IMR-90 (cell line): Measurements from ENCODE around the gene CHRM1. TPM values are rescaled to one million over a fixed set of nuclear protein-coding genes. Genes with fewer than 3 reads are reported as not detected.

Experiments used
- ATAC-seq: fragments of 200-7000 bp; cut with Tn5 transposase; 2 replicates; pipeline ENCODE4 v1.9.1; 2020; ENCODE audit warnings: low read depth, mild to moderate bottlenecking, moderate library complexity
- BruUV-seq: library from RNA; stranded (reverse); fragments of 400-500 nt; replicated peaks from 2 replicates; lab custom pipeline; 2021; lab: Mats Ljungman, UMichigan
- CTCF ChIA-PET: fragments of 300-600 bp; formaldehyde crosslinking; extraction: SDS; loops from one replicate; lab custom pipeline; 2021; ENCODE audit warnings: antibody characterized with exemption; lab: Yijun Ruan, JAX
- POLR2A ChIA-PET: fragments of 300-600 bp; sonication (Branson Sonifier 250); formaldehyde crosslinking; loops from one replicate; lab custom pipeline; 2022; ENCODE audit warnings: antibody characterized with exemption; ENCODE audit not compliant: unreplicated experiment; lab: Charles Lee
- DNase-seq: peaks from one replicate; pipeline ENCODE4 v3.0.0; 2013
- H2AFZ ChIP-seq: replicated peaks from 2 replicates; pipeline ENCODE3; 2013; ENCODE audit warnings: low read length, mild to moderate bottlenecking; ENCODE audit not compliant: poor library complexity
- H2AK5ac ChIP-seq: 2 replicates; pipeline ENCODE4 v1.6.1; 2013; ENCODE audit warnings: low read depth, low read length, inconsistent platforms
- H2AK9ac ChIP-seq: replicated peaks from 2 replicates; pipeline ENCODE3; 2013; ENCODE audit warnings: mild to moderate bottlenecking, low read depth, low read length, moderate library complexity; ENCODE audit not compliant: poor library complexity
- H2BK120ac ChIP-seq: 2 replicates; pipeline ENCODE4 v1.6.1; 2013; ENCODE audit warnings: low read depth, low read length, inconsistent platforms
- H2BK15ac ChIP-seq: 3 replicates; pipeline ENCODE4 v1.6.1; 2013; ENCODE audit warnings: low read depth, low read length, inconsistent platforms
- H2BK20ac ChIP-seq: 2 replicates; pipeline ENCODE4 v1.6.1; 2013; ENCODE audit warnings: low read depth, mild to moderate bottlenecking, inconsistent platforms, low read length, moderate library complexity
- H2BK5ac ChIP-seq: 2 replicates; pipeline ENCODE4 v1.6.1; 2013; ENCODE audit warnings: mild to moderate bottlenecking, low read depth, low read length, inconsistent platforms; ENCODE audit not compliant: poor library complexity, severe bottlenecking
- H3K14ac ChIP-seq: replicated peaks from 2 replicates; pipeline ENCODE4 v1.6.1; 2013; ENCODE audit warnings: low read depth, low read length, inconsistent platforms
- H3K18ac ChIP-seq: 2 replicates; pipeline ENCODE4 v1.6.1; 2013; ENCODE audit warnings: low read depth, low read length, control low read depth
- H3K23ac ChIP-seq: 2 replicates; pipeline ENCODE4 v1.6.1; 2013; ENCODE audit warnings: low read depth, low read length, inconsistent platforms
- H3K27ac ChIP-seq: 2 replicates; pipeline ENCODE4 v1.5.1; 2013; ENCODE audit warnings: mild to moderate bottlenecking, control low read depth, low read length; ENCODE audit not compliant: insufficient read depth
- H3K27me3 ChIP-seq: 2 replicates; pipeline ENCODE4 v1.6.1; 2013; ENCODE audit warnings: low read length; ENCODE audit not compliant: control insufficient read depth, insufficient read depth
- H3K36me3 ChIP-seq: 2 replicates; pipeline ENCODE4 v1.6.1; 2013; ENCODE audit warnings: low read length, mixed read lengths; ENCODE audit not compliant: control insufficient read depth, insufficient read depth
- H3K4ac ChIP-seq: 2 replicates; pipeline ENCODE4 v1.6.1; 2013; ENCODE audit warnings: low read depth, low read length, inconsistent platforms
- H3K4me1 ChIP-seq: 2 replicates; pipeline ENCODE4 v1.6.1; 2013; ENCODE audit warnings: low read length, mixed read lengths; ENCODE audit not compliant: control insufficient read depth, insufficient read depth
- H3K4me2 ChIP-seq: 2 replicates; pipeline ENCODE4 v1.6.1; 2013; ENCODE audit warnings: low read depth, mild to moderate bottlenecking, control low read depth, low read length, moderate library complexity
- H3K4me3 ChIP-seq: 2 replicates; pipeline ENCODE4 v1.5.1; 2013; ENCODE audit warnings: low read depth, mild to moderate bottlenecking, control low read depth, low read length, moderate library complexity; ENCODE audit not compliant: insufficient read depth
- H3K56ac ChIP-seq: 2 replicates; pipeline ENCODE4 v1.6.1; 2013; ENCODE audit warnings: low read length, inconsistent platforms; ENCODE audit not compliant: insufficient read depth; ENCODE audit errors: extremely low read depth
- H3K79me1 ChIP-seq, 2 experiments: 2 replicates each; pipeline ENCODE4 v1.6.1; 2013; ENCODE audit warnings: low read length in 2 of 2, inconsistent platforms in 1 of 2, low read depth in 1 of 2
- H3K9ac ChIP-seq: 2 replicates; pipeline ENCODE4 v1.6.1; 2013; ENCODE audit warnings: low read depth, low read length, control low read depth
- H3K9me1 ChIP-seq: 2 replicates; pipeline ENCODE4 v1.6.1; 2013; ENCODE audit warnings: low read length, inconsistent platforms; ENCODE audit not compliant: insufficient read depth
- H3K9me3 ChIP-seq: 2 replicates; pipeline ENCODE4 v1.6.1; 2013; ENCODE audit warnings: low read length; ENCODE audit not compliant: control insufficient read depth, insufficient read depth
- H4K20me1 ChIP-seq: 2 replicates; pipeline ENCODE4 v1.6.1; 2013; ENCODE audit warnings: low read length, inconsistent platforms; ENCODE audit not compliant: insufficient read depth
- H4K5ac ChIP-seq: 2 replicates; pipeline ENCODE4 v1.6.1; 2013; ENCODE audit warnings: mild to moderate bottlenecking, low read depth, low read length, control low read depth
- H4K8ac ChIP-seq, 2 experiments: 2 replicates each; pipeline ENCODE4 v1.6.1; 2013; ENCODE audit warnings: low read depth in 2 of 2, low read length in 2 of 2, control low read depth in 1 of 2, inconsistent platforms in 1 of 2
- H4K91ac ChIP-seq: 2 replicates; pipeline ENCODE4 v1.6.1; 2013; ENCODE audit warnings: low read depth, low read length, inconsistent platforms; ENCODE audit not compliant: insufficient read depth
- CEBPB ChIP-seq: IDR thresholded peaks from 2 replicates; pipeline ENCODE4 v1.6.1; 2012; ENCODE audit warnings: low read depth, low read length, improper control_type of control experiment
- FOS ChIP-seq: fragments of 150-350 bp; IDR thresholded peaks from 2 replicates; pipeline ENCODE4 v1.6.1; 2016; ENCODE audit warnings: low read depth, low read length
- POLR2A ChIP-seq: IDR thresholded peaks from 2 replicates; pipeline ENCODE4 v1.6.1; 2012; ENCODE audit warnings: mild to moderate bottlenecking, low read depth, low read length
- RFX5 ChIP-seq: IDR thresholded peaks from 2 replicates; pipeline ENCODE4 v1.8.0; 2012; ENCODE audit warnings: low read depth, mild to moderate bottlenecking, low read length, moderate library complexity
- WGBS, 2 experiments: methylation state at CpG; one replicate each; pipeline versions ENCODE4 v1.1.5 to v1.1.7; 2013; ENCODE audit warnings: missing lambda C conversion rate in 2 of 2; ENCODE audit not compliant: insufficient read length in 1 of 2; ENCODE audit errors: extremely low coverage in 2 of 2; 5-methylcytosine and 5-hydroxymethylcytosine counted together
- dilution Hi-C: fragments of 300-500 bp; cut with HindIII; formaldehyde crosslinking; loops from one replicate; pipeline ENCODE4 v1.14.3; 2018; ENCODE audit warnings: low sequenced_read_pairs; ENCODE audit not compliant: unreplicated experiment
- in situ Hi-C: fragments of 300-500 bp; cut with MboI; formaldehyde crosslinking; loops from 3 replicates; pipeline ENCODE4 v1.14.3; 2019; ENCODE audit warnings: low sequenced_read_pairs, inconsistent platforms, mixed read lengths
- intact Hi-C: fragments of 100-400 bp; cut with micrococcal nuclease; formaldehyde crosslinking; loops from 2 replicates; pipeline ENCODE4 v1.10.0; 2022
- polyA plus RNA-seq, 3 experiments: library from polyadenylated mRNA; depleted of rRNA; stranded (reverse); fragments of >200 nt; gene quantifications; 2 replicates each; pipeline ENCODE4 v1.2.3, GENCODE V29; 2012; ENCODE audit warnings: low replicate concordance in 1 of 3
- total RNA-seq: library from RNA; depleted of rRNA; stranded (reverse); fragments of >200 nt; gene quantifications from 2 replicates; pipeline ENCODE4 v1.2.3, GENCODE V29; 2012
- TF ChIP-seq, protein P1 (sequence below): fragments of 150-350 bp; IDR thresholded peaks from 2 replicates; pipeline ENCODE4 v1.6.1; 2017; ENCODE audit warnings: mild to moderate bottlenecking, antibody characterized with exemption, low read length, low read depth

Gene CHRM1
- total and polyA plus RNA-seq, 2 of the 4 experiments (the other 2 are of a cell fraction), result not detected

- H3K9me1 ChIP-seq, result no peaks in the 10 kb centered on the region
- intact Hi-C loops (no loop called here), dilution Hi-C loops (no loop called here), in situ Hi-C loops (no loop called here)
- no peak overlapping the region for H2BK15ac ChIP-seq
- no peak overlapping the region for H4K5ac ChIP-seq
- H4K20me1 ChIP-seq, result no peaks in the 10 kb centered on the region
- ATAC-seq (no peak), DNase-seq (no peak)
- H4K91ac ChIP-seq, result no peak overlapping the region
- no peak overlapping the region for H3K23ac ChIP-seq
- WGBS, 2 experiments, result 50% methylated on average over 1 of the region's 13 CpGs; no CpG with 5 or more reads in 1 of the 2 experiments
- no peak overlapping the region for H3K27ac ChIP-seq
- H3K14ac ChIP-seq, result no peak overlapping the region
- no peak overlapping the region for H3K4ac ChIP-seq
- no peaks in the 10 kb centered on the region for H3K9me3 ChIP-seq
- no peak overlapping the region for H2BK120ac ChIP-seq
- no peak overlapping the region for H3K18ac ChIP-seq
- no peak overlapping the region for H4K8ac ChIP-seq
- no peak overlapping the region for H2BK5ac ChIP-seq
- no peak overlapping the region for H2BK20ac ChIP-seq
- no peak overlapping the region for H2AK5ac ChIP-seq
- no peak overlapping the region for H2AFZ ChIP-seq
- H3K79me1 ChIP-seq, result no peaks in the 10 kb centered on the region
- H2AK9ac ChIP-seq, result no peak overlapping the region
- H3K9ac ChIP-seq, result no peak overlapping the region
- peaks cover 25% of the 10 kb centered on the region for H3K27me3 ChIP-seq
- no peaks in the 10 kb centered on the region for H3K4me1 ChIP-seq
- TF ChIP-seq FOS (no peak), CEBPB (no peak), RFX5 (no peak), POLR2A (no peak)
- TF ChIP-seq, protein P1, sequence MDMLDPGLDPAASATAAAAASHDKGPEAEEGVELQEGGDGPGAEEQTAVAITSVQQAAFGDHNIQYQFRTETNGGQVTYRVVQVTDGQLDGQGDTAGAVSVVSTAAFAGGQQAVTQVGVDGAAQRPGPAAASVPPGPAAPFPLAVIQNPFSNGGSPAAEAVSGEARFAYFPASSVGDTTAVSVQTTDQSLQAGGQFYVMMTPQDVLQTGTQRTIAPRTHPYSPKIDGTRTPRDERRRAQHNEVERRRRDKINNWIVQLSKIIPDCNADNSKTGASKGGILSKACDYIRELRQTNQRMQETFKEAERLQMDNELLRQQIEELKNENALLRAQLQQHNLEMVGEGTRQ, result no peak
- POLR2A ChIA-PET, result no interaction called here
- no TSS peak for BruUV-seq
- no peak overlapping the region for H3K4me2 ChIP-seq
- no peaks in the 10 kb centered on the region for H3K36me3 ChIP-seq
- CTCF ChIA-PET, result no interaction called here
- no peak overlapping the region; the same call in 1 of the 2 replicates for H3K56ac ChIP-seq
- no peak overlapping the region for H3K4me3 ChIP-seq
These were observed 12.1 kb upstream of the CHRM1 start for GRCh38 chr11:62933285-62933684.
